Neural progenitor cell (in vitro differentiated cells): ENCODE measurements around the gene TOMM70. TPM values are rescaled to one million over a fixed set of nuclear protein-coding genes. Genes with fewer than 3 reads are reported as not detected.
A peak's percentile ranks its signal among the peaks of the same experiment; 100 is the strongest.

ENCODE experiments used
- DNase-seq: peaks from one replicate; pipeline ENCODE4 v3.0.0-alpha.2; 2016; ENCODE audit warnings: low spot score
- H2AFZ ChIP-seq: fragments of 200-600 bp; sonication (generic); replicated peaks from 2 replicates; pipeline ENCODE4 v1.6.1; 2016; ENCODE audit warnings: antibody characterized with exemption
- H3F3A ChIP-seq: fragments of 200-600 bp; sonication (generic); 2 replicates; pipeline ENCODE4 v1.6.1; 2016; ENCODE audit warnings: antibody characterized with exemption, low read depth
- H3K27ac ChIP-seq: fragments of 200-600 bp; sonication (generic); 2 replicates; pipeline ENCODE4 v1.5.1; 2016; ENCODE audit warnings: mild to moderate bottlenecking
- H3K27me3 ChIP-seq: fragments of 200-600 bp; sonication (generic); 2 replicates; pipeline ENCODE4 v1.6.1; 2016; ENCODE audit warnings: mild to moderate bottlenecking, moderate library complexity
- H3K36me3 ChIP-seq: fragments of 200-600 bp; sonication (generic); 2 replicates; pipeline ENCODE4 v1.5.1; 2016
- H3K4me1 ChIP-seq: fragments of 200-600 bp; sonication (generic); 2 replicates; pipeline ENCODE4 v1.6.1; 2016; ENCODE audit warnings: mixed run types
- H3K4me2 ChIP-seq: fragments of 200-600 bp; sonication (generic); 2 replicates; pipeline ENCODE4 v1.6.1; 2016
- H3K4me3 ChIP-seq: fragments of 200-600 bp; sonication (generic); 2 replicates; pipeline ENCODE4 v1.5.1; 2016
- H3K79me2 ChIP-seq: fragments of 200-600 bp; sonication (generic); 2 replicates; pipeline ENCODE4 v1.6.1; 2016; ENCODE audit warnings: low read depth
- H3K9ac ChIP-seq: fragments of 200-600 bp; sonication (generic); 2 replicates; pipeline ENCODE4 v1.6.1; 2016
- H3K9me3 ChIP-seq: fragments of 200-600 bp; sonication (generic); 2 replicates; pipeline ENCODE4 v1.5.1; 2016; ENCODE audit warnings: low read depth
- H4K20me1 ChIP-seq: fragments of 200-600 bp; sonication (generic); 2 replicates; pipeline ENCODE4 v1.6.1; 2016; ENCODE audit warnings: low read depth
- H3K27ac Mint-ChIP-seq: 3 replicates; pipeline ENCODE4 v1.8.0; 2021; ENCODE audit warnings: mixed read lengths
- H3K27me3 Mint-ChIP-seq: 2 replicates; pipeline ENCODE4 v1.8.0; 2022; ENCODE audit warnings: low read depth, mild to moderate bottlenecking, inconsistent platforms, moderate library complexity, mixed read lengths; ENCODE audit not compliant: insufficient read depth
- H3K36me3 Mint-ChIP-seq: 3 replicates; pipeline ENCODE4 v1.8.0; 2021; ENCODE audit warnings: mixed read lengths
- H3K4me1 Mint-ChIP-seq: 3 replicates; pipeline ENCODE4 v1.8.0; 2021; ENCODE audit warnings: mixed read lengths
- H3K4me3 Mint-ChIP-seq: 3 replicates; pipeline ENCODE4 v1.8.0; 2021; ENCODE audit warnings: mild to moderate bottlenecking, moderate library complexity, mixed read lengths
- H3K9me3 Mint-ChIP-seq: 3 replicates; pipeline ENCODE4 v1.8.0; 2020; ENCODE audit warnings: mixed read lengths
- EZH2 ChIP-seq: fragments of 200-600 bp; sonication (generic); IDR thresholded peaks from 2 replicates; pipeline ENCODE4 v1.6.1; 2017; ENCODE audit warnings: antibody characterized with exemption, mild to moderate bottlenecking, moderate library complexity
- EZH2phosphoT487 ChIP-seq: fragments of 200-600 bp; sonication (generic); IDR thresholded peaks from 2 replicates; pipeline ENCODE4 v1.6.1; 2017; ENCODE audit warnings: antibody characterized with exemption
- total RNA-seq: library from RNA; depleted of rRNA; stranded (reverse); fragments of >200 nt; gene quantifications from 2 replicates; pipeline ENCODE4 v1.2.3, GENCODE V29; 2015; ENCODE audit warnings: low replicate concordance
- TF ChIP-seq, protein P1 (sequence below): fragments of 200-600 bp; sonication (generic); IDR thresholded peaks from 2 replicates; pipeline ENCODE4 v1.5.1; 2017; ENCODE audit warnings: antibody characterized with exemption, mild to moderate bottlenecking

Gene TOMM70
- total RNA-seq, 1 donor from 2014 or later: 58.5 TPM

- no peak for DNase-seq
- peak overlapping the region; percentile 45 for H3K9ac ChIP-seq
- H3K27ac ChIP-seq: no peak overlapping the region
- no peaks in the 10 kb centered on the region for H3K36me3 ChIP-seq
- Mint-ChIP-seq H3K4me1 (peaks cover 27% of the 10 kb centered on the region), H3K9me3 (peaks cover 17% of the 10 kb centered on the region), H3K4me3 (peak overlapping the region; percentile 89), H3K36me3 (peaks cover 29% of the 10 kb centered on the region), H3K27me3 (no peaks in the 10 kb centered on the region), H3K27ac (peak overlapping the region; percentile 87)
- H3K79me2 ChIP-seq: peaks cover 93% of the 10 kb centered on the region
- peaks cover 20% of the 10 kb centered on the region for H3K4me1 ChIP-seq
- peaks cover 13% of the 10 kb centered on the region for H4K20me1 ChIP-seq
- TF ChIP-seq EZH2 (no peak), EZH2phosphoT487 (no peak)
- TF ChIP-seq, protein P1, sequence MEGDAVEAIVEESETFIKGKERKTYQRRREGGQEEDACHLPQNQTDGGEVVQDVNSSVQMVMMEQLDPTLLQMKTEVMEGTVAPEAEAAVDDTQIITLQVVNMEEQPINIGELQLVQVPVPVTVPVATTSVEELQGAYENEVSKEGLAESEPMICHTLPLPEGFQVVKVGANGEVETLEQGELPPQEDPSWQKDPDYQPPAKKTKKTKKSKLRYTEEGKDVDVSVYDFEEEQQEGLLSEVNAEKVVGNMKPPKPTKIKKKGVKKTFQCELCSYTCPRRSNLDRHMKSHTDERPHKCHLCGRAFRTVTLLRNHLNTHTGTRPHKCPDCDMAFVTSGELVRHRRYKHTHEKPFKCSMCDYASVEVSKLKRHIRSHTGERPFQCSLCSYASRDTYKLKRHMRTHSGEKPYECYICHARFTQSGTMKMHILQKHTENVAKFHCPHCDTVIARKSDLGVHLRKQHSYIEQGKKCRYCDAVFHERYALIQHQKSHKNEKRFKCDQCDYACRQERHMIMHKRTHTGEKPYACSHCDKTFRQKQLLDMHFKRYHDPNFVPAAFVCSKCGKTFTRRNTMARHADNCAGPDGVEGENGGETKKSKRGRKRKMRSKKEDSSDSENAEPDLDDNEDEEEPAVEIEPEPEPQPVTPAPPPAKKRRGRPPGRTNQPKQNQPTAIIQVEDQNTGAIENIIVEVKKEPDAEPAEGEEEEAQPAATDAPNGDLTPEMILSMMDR: no peak
- H2AFZ ChIP-seq: no peak overlapping the region
- no peaks in the 10 kb centered on the region for H3K27me3 ChIP-seq
- peaks cover 14% of the 10 kb centered on the region for H3F3A ChIP-seq
- H3K4me3 ChIP-seq: peak overlapping the region; percentile 82
- peak overlapping the region; percentile 91 for H3K4me2 ChIP-seq
- H3K9me3 ChIP-seq: no peaks in the 10 kb centered on the region
These were observed 2.0 kb upstream of the TOMM70 start for GRCh38 chr3:100402891-100403290.

DNA sequence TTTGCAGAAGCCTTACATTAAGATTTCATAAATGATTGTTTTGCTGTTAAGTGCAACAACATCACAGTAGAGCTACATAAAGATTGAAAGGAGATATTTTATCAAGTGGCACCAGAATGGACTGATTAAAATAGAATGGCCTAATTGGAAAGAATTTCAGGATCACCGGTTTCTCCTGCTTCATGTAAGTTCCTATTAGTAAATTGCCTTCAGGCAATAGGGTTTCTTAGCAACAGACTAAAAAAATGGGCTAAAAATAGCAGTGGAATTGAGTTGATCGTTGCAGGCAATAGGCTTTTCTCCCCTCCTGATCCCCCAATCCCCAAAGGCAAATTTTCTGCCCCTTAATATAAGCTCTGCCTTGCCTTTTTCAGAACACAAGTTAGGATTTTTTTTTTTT is 1.4 kb upstream of the TOMM70 start:
- TF ChIP-seq, protein P1: no peak
- TF ChIP-seq EZH2 (no peak), EZH2phosphoT487 (no peak)
- peaks cover 27% of the 10 kb centered on the region for H3K4me1 Mint-ChIP-seq
- H3K4me3 Mint-ChIP-seq: peak overlapping the region; percentile 89
- DNase-seq: no peak
- Histone ChIP-seq H3K4me2 (peak overlapping the region; percentile 91), H3K9me3 (no peaks in the 10 kb centered on the region), H3K4me3 (peak overlapping the region; percentile 82), H3K36me3 (no peaks in the 10 kb centered on the region), H4K20me1 (peaks cover 13% of the 10 kb centered on the region), H2AFZ (no peak overlapping the region), H3K4me1 (peaks cover 18% of the 10 kb centered on the region), H3K27ac (no peak overlapping the region), H3K27me3 (no peaks in the 10 kb centered on the region), H3K9ac (peak overlapping the region; percentile 45), H3K79me2 (peaks cover 93% of the 10 kb centered on the region), H3F3A (peaks cover 14% of the 10 kb centered on the region)
- peaks cover 11% of the 10 kb centered on the region for H3K9me3 Mint-ChIP-seq
- peak overlapping the region; percentile 99 for H3K27ac Mint-ChIP-seq
- H3K36me3 Mint-ChIP-seq: peaks cover 22% of the 10 kb centered on the region
- no peaks in the 10 kb centered on the region for H3K27me3 Mint-ChIP-seq

GRCh38 chr3:100401674-100402041 is 769 bp upstream of the TOMM70 start:
- Histone ChIP-seq H4K20me1 (peaks cover 13% of the 10 kb centered on the region), H3K27ac (peak overlapping the region; percentile 90), H3K36me3 (no peaks in the 10 kb centered on the region), H2AFZ (peak overlapping the region; percentile 61), H3K9me3 (no peaks in the 10 kb centered on the region), H3K4me3 (peak overlapping the region; percentile 82), H3K4me2 (peak overlapping the region; percentile 91), H3K4me1 (peaks cover 18% of the 10 kb centered on the region), H3K9ac (peak overlapping the region; percentile 45), H3F3A (peaks cover 14% of the 10 kb centered on the region), H3K27me3 (no peaks in the 10 kb centered on the region), H3K79me2 (peaks cover 93% of the 10 kb centered on the region)
- peaks cover 17% of the 10 kb centered on the region for H3K36me3 Mint-ChIP-seq
- H3K9me3 Mint-ChIP-seq: peaks cover 8% of the 10 kb centered on the region
- DNase-seq: peak; percentile 72
- H3K27me3 Mint-ChIP-seq: no peaks in the 10 kb centered on the region
- peaks cover 27% of the 10 kb centered on the region for H3K4me1 Mint-ChIP-seq
- TF ChIP-seq EZH2 (no peak), EZH2phosphoT487 (no peak)
- TF ChIP-seq, protein P1: no peak
- peak overlapping the region; percentile 99 for H3K27ac Mint-ChIP-seq
- H3K4me3 Mint-ChIP-seq: peak overlapping the region; percentile 89
